Measurements from ENCODE around the gene BEGAIN.

- TF ChIP-seq RAD21 (conservative IDR thresholded peaks at IDR 0.05 in 1 of 2, IDR thresholded peaks at IDR 0.05 in 1 of 2) (no peak), PBX3 (IDR thresholded peaks at IDR 0.05) (no peak), CTCF (IDR thresholded peaks at IDR 0.05) (no peak), EHMT2 (IDR thresholded peaks at IDR 0.05; ENCODE audit: low read depth) (no peak), CHD2 (IDR thresholded peaks at IDR 0.05; ENCODE audit: low read length, partially characterized antibody) (no peak), POLR2A (IDR thresholded peaks at IDR 0.05; ENCODE audit: low read length) (no peak), MAFK (IDR thresholded peaks at IDR 0.05; ENCODE audit: partially characterized antibody) (no peak), MYC (IDR thresholded peaks at IDR 0.05; ENCODE audit: borderline replicate concordance, low read length) (no peak), KDM5A (IDR thresholded peaks at IDR 0.05) (no peak)
- TF ChIP-seq, protein P1, sequence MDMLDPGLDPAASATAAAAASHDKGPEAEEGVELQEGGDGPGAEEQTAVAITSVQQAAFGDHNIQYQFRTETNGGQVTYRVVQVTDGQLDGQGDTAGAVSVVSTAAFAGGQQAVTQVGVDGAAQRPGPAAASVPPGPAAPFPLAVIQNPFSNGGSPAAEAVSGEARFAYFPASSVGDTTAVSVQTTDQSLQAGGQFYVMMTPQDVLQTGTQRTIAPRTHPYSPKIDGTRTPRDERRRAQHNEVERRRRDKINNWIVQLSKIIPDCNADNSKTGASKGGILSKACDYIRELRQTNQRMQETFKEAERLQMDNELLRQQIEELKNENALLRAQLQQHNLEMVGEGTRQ (IDR thresholded peaks at IDR 0.05): no peak
- TF ChIP-seq, protein P2, sequence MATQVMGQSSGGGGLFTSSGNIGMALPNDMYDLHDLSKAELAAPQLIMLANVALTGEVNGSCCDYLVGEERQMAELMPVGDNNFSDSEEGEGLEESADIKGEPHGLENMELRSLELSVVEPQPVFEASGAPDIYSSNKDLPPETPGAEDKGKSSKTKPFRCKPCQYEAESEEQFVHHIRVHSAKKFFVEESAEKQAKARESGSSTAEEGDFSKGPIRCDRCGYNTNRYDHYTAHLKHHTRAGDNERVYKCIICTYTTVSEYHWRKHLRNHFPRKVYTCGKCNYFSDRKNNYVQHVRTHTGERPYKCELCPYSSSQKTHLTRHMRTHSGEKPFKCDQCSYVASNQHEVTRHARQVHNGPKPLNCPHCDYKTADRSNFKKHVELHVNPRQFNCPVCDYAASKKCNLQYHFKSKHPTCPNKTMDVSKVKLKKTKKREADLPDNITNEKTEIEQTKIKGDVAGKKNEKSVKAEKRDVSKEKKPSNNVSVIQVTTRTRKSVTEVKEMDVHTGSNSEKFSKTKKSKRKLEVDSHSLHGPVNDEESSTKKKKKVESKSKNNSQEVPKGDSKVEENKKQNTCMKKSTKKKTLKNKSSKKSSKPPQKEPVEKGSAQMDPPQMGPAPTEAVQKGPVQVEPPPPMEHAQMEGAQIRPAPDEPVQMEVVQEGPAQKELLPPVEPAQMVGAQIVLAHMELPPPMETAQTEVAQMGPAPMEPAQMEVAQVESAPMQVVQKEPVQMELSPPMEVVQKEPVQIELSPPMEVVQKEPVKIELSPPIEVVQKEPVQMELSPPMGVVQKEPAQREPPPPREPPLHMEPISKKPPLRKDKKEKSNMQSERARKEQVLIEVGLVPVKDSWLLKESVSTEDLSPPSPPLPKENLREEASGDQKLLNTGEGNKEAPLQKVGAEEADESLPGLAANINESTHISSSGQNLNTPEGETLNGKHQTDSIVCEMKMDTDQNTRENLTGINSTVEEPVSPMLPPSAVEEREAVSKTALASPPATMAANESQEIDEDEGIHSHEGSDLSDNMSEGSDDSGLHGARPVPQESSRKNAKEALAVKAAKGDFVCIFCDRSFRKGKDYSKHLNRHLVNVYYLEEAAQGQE (IDR thresholded peaks at IDR 0.05): no peak
These were observed 46.1 kb downstream of the BEGAIN start for GRCh38 chr14:100540926-100541620.

All from A549 (cell line).